Activated naive CD4-positive, alpha-beta T cell treated with Interleukin-2 at 50 U/mL for 16 hours (primary cell): ENCODE measurements around the gene DPY19L3.
"Not testable (repeated sequence)": the region's sequence is repeated elsewhere in the genome, so short reads cannot be mapped to it uniquely, and the experiment has no call there.

Source experiments
- DNase-seq: peaks from one replicate; pipeline ENCODE4 v3.0.0-alpha.2; 2020

DPY19L3 gene, protein sequence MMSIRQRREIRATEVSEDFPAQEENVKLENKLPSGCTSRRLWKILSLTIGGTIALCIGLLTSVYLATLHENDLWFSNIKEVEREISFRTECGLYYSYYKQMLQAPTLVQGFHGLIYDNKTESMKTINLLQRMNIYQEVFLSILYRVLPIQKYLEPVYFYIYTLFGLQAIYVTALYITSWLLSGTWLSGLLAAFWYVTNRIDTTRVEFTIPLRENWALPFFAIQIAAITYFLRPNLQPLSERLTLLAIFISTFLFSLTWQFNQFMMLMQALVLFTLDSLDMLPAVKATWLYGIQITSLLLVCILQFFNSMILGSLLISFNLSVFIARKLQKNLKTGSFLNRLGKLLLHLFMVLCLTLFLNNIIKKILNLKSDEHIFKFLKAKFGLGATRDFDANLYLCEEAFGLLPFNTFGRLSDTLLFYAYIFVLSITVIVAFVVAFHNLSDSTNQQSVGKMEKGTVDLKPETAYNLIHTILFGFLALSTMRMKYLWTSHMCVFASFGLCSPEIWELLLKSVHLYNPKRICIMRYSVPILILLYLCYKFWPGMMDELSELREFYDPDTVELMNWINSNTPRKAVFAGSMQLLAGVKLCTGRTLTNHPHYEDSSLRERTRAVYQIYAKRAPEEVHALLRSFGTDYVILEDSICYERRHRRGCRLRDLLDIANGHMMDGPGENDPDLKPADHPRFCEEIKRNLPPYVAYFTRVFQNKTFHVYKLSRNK

DNA sequence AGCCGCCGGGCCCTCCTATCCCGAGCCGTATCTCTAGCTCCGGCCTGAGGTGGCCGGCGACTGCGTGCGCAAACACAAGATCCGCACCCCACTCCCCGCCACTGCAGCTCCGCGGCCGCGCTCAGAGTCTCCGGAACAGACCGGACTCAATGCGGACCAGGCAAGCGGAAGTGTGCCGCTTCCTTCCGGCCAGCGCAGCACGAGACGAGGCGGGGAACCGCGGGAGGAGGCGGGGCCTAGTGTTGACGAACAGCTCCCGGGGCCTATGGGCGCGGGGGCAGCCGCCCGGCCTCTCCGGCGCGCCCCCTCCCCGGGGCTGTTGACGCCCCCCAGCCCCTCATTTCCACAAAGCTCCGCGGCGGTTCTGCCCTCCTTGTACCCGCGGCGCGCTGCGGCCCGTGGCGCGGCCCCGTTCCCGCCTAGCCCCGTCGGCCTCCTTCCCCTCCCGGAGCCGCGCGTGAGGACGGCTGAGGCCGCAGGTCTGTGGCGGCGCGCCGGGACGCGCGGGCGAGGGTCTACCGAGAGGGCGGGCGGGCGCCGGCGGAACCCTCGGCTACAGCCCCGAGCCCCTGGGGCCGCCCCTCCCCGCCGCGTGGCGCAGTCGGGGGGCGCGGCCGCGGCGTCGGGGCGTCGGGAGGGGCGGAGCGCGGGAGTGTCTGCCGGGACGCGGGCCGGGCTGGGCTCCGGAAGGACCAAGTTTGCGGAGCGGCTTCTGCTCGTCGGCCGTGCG is at the start of gene DPY19L3:
DPY19L3 (plus strand) TSS at position 340 of the 730 bp plus-strand sequence. CDS start 2,484 bp downstream, outside the sequence.
- DNase-seq = peak; percentile 93

DNA sequence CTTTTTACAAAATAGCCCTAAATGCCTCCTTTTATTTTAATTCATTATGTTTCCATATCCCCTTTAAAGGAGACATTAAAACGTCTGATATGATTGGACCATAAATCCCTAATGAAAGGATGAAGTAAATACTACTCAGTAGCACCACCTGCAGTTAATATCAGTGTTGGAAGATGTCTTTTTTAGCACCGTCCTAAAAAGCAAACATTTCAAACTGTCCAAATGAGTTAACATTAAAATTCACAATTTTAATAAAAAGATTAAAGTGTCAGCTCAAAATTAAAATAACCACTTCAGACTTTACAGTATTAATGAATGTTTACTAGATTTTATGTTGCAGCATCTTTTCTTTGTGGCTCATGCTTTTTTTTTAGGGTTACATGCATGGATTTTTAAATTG is 47.9 kb upstream of the DPY19L3 start:
- no peak for DNase-seq

- no peak for DNase-seq
Measured at GRCh38 chr19:32358321-32358720, 47.2 kb upstream of the DPY19L3 start.

DNA sequence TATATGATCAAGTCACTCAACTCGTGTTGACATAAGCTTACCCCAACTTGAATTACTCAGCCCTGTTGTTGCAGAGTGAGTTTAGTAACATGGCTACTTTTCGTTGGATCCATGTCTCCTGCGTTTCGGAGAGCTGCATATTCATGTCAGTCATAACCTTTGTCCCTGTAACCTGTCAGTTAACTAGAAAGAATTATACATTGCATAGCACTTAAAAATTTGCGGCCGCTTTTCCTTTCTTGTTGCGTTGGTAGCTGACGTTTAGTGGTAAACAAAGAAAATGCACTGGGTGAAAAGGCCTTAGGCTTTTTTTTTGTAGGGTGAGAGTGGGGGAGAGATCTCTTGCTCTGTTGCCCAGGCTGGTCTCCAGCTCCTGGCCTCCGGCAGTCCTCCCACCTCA is 46.0 kb upstream of the DPY19L3 start:
- DNase-seq = no peak

GRCh38 chr19:32361574-32362317 is 43.8 kb upstream of the DPY19L3 start:
- DNase-seq = no peak

GRCh38 chr19:32362318-32362691 is 43.3 kb upstream of the DPY19L3 start:
- DNase-seq = no peak

DNA sequence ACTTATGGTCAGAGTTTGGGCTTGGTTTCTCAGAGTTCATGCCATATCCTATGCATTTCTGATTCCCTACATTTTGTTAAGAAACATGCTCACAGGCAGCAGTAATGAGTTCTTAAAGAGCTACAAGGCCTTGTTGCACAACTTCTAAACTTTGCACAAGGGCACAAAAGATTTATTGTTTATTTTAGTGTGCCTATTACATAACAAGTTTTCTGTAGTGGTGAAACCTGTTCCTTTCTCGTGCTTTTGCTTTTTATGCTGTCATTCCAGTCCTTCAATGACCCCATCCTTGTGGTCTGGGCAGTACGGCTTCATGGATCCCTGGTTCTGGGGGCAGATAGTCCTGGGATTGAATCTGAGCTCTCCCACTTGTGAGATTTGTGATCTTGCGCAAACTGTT is 42.4 kb upstream of the DPY19L3 start:
- no peak for DNase-seq

DNA sequence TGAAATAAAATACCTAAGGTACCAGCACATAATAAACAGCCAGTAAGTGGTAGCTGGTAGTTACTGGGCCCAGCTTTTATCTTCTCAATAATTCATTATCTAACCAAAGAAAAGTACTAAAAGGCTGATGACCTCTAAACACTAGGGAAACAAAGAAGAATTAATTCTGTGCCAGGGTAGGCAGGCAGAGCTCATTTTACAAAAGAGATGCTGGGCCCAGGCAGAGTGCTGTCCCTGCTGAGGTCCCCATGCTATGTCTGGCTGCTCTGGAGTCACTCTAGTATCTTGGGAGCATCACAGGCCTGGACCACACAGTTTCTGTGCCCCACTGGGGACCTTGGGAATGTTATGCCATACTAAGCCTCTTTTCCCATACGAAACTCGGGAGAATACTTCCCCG is 41.9 kb upstream of the DPY19L3 start:
- DNase-seq = no peak

DNA sequence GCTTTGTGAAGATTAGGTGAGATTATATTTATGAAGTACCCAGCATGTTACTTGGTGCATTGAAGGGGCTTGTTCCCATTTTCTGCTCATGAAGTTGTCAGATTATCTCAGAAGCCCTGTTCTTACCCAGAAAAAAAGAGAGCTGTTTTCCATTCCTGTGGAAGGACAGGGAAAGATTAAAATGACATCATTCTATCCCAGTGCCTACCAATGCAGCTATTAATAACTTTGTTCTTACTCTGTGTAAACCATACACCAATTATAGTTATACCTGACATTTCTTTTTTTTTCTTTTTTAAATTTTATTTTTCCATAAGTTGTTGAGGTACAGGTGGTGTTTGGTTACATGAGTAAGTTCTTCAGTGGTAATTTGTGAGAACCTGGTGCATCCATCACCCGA is 41.5 kb upstream of the DPY19L3 start:
- DNase-seq = no peak

- DNase-seq = no peak
Measured at GRCh38 chr19:32367063-32367462, 38.5 kb upstream of the DPY19L3 start.

GRCh38 chr19:32367948-32368536 is 37.5 kb upstream of the DPY19L3 start:
- no peak for DNase-seq

- no peak for DNase-seq
Measured at GRCh38 chr19:32368787-32369186, 36.8 kb upstream of the DPY19L3 start.

GRCh38 chr19:32372726-32373517 is 32.6 kb upstream of the DPY19L3 start:
- DNase-seq = no peak

- DNase-seq = no peak
Measured at GRCh38 chr19:32373585-32374295, 31.8 kb upstream of the DPY19L3 start.

GRCh38 chr19:32374362-32374761 is 31.2 kb upstream of the DPY19L3 start:
- not testable (repeated sequence) for DNase-seq

- not testable (repeated sequence) for DNase-seq
Measured at GRCh38 chr19:32377088-32377487, 28.5 kb upstream of the DPY19L3 start.

DNA sequence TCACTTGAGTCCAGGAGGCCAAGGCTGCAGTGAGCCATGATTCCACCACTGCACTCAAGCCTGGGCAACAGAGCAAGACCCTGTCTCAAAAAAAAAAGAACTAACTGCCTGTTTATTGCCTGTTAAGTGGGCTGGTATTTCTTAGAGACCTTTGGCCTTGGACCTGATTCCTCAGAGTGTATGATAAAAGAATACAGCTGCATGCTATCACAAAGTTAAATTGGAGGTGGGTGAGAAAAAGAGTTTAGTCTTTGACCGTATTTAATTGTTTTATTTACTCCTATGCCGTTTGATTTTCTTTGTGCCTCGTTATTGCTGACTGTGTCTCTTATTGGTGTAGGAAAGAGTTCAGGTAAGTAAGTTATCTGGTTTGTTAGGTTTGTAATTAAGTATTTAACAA is 25.3 kb upstream of the DPY19L3 start:
- DNase-seq = no peak

DNA sequence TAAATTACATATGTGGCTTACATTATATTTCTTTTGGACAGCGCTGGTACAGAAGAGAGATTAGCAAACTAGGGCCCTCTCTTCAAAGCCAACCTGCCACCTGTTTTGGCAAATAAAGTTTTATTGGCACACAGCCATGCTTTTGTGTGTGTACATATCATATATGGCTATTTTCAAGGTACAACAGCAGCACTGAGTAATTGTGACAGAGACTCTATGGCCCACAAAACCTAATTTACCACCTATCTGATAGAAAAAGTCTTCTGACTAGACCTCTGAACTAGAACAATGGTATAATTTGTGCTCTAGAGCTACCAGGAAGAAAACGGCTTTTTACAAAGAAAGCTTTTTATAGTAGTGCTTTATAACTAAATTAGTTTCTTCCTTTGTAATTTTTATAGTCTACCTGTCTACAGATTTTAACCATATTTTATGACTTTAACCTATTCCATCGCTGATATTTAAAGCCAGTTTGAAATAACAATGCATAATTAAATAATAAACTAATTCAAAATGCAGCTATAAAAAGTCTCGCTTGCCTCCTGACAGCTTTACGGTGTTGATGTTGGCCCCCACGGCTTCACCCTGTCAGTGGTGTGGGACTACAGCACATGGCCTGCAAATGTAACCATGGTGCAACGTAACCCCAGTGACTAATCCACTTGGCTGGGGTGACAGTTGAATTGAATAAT is 17.7 kb upstream of the DPY19L3 start:
- DNase-seq = no peak

- no peak for DNase-seq
Measured at GRCh38 chr19:32388393-32388855, 17.1 kb upstream of the DPY19L3 start.

- DNase-seq = no peak
Measured at GRCh38 chr19:32392901-32393300, 12.7 kb upstream of the DPY19L3 start.
